ENCODE data around the gene SLC7A11.

The SLC7A11 gene

GRCh38 chr4:138174981-138175794 is 67.0 kb downstream of the SLC7A11 start:
- TF ChIP-seq ZFX (IDR thresholded peaks at IDR 0.05) (no peak), CTCF (conservative IDR thresholded peaks at IDR 0.05) (no peak)
- H3K27ac ChIP-seq: no peak overlapping the region

- H3K27ac ChIP-seq: no peak overlapping the region
- no peak for TF ChIP-seq CTCF (conservative IDR thresholded peaks at IDR 0.05)
- no peak for TF ChIP-seq ZFX (IDR thresholded peaks at IDR 0.05)
Measured at GRCh38 chr4:138164208-138164607, 77.9 kb downstream of the SLC7A11 start.

GRCh38 chr4:138163171-138163570 is 79.0 kb downstream of the SLC7A11 start:
- H3K27ac ChIP-seq: no peak overlapping the region
- TF ChIP-seq CTCF (conservative IDR thresholded peaks at IDR 0.05): no peak
- TF ChIP-seq ZFX (IDR thresholded peaks at IDR 0.05): no peak

GRCh38 chr4:138162259-138162658 is 79.9 kb downstream of the SLC7A11 start:
- no peak overlapping the region for H3K27ac ChIP-seq
- TF ChIP-seq CTCF (conservative IDR thresholded peaks at IDR 0.05) (no peak), ZFX (IDR thresholded peaks at IDR 0.05) (no peak)

GRCh38 chr4:138161351-138161750 is 80.8 kb downstream of the SLC7A11 start:
- no peak overlapping the region for H3K27ac ChIP-seq
- TF ChIP-seq CTCF (conservative IDR thresholded peaks at IDR 0.05) (no peak), ZFX (IDR thresholded peaks at IDR 0.05) (no peak)

- no peak overlapping the region for H3K27ac ChIP-seq
- TF ChIP-seq CTCF (conservative IDR thresholded peaks at IDR 0.05) (no peak), ZFX (IDR thresholded peaks at IDR 0.05) (no peak)
Measured at GRCh38 chr4:138158746-138159297, 83.3 kb downstream of the SLC7A11 start.

- no peak for TF ChIP-seq CTCF (conservative IDR thresholded peaks at IDR 0.05)
- TF ChIP-seq ZFX (IDR thresholded peaks at IDR 0.05): no peak
- no peak overlapping the region for H3K27ac ChIP-seq
Measured at GRCh38 chr4:138140879-138141278, 101.3 kb downstream of the SLC7A11 start.

All from C4-2B (cell line).